SU-DHL-6 (cell line): Measurements from ENCODE around the gene AMN1.
A peak's percentile ranks its signal among the peaks of the same experiment; 100 is the strongest.

Experiments
- H2AFZ ChIP-seq: fragments of 200-600 bp; sonication (generic); 2 replicates; pipeline ENCODE4 v1.6.1; 2014; ENCODE audit warnings: low read depth, mild to moderate bottlenecking, moderate library complexity, mixed read lengths, antibody characterized with exemption, low read length; ENCODE audit not compliant: severe bottlenecking
- H3F3A ChIP-seq: fragments of 200-600 bp; shearing (Covaris generic); 2 replicates; pipeline ENCODE4 v1.6.0; 2016; ENCODE audit warnings: antibody characterized with exemption, mild to moderate bottlenecking; ENCODE audit not compliant: insufficient read depth
- H3K27ac ChIP-seq: fragments of 200-600 bp; sonication (generic); 2 replicates; pipeline ENCODE4 v1.5.1; 2016; ENCODE audit warnings: low read depth, mild to moderate bottlenecking, low read length, moderate library complexity, mixed read lengths
- H3K27me3 ChIP-seq: fragments of 200-600 bp; sonication (generic), shearing (Covaris generic); 2 replicates; pipeline ENCODE4 v1.6.0; 2014; ENCODE audit warnings: mild to moderate bottlenecking, low read length
- H3K36me3 ChIP-seq: fragments of 200-600 bp; sonication (generic); 2 replicates; pipeline ENCODE4 v1.6.1; 2014; ENCODE audit warnings: mild to moderate bottlenecking, low read length, mixed read lengths
- H3K4me2 ChIP-seq: fragments of 300-600, 200-600 bp; shearing (Covaris generic), sonication (generic); 2 replicates; pipeline ENCODE4 v1.6.0; 2014; ENCODE audit warnings: low read length, low read depth, mild to moderate bottlenecking; ENCODE audit not compliant: poor library complexity, severe bottlenecking
- H3K4me3 ChIP-seq: fragments of 200-600 bp; sonication (generic); 2 replicates; pipeline ENCODE4 v1.5.1; 2014; ENCODE audit warnings: antibody characterized with exemption, low read length, mild to moderate bottlenecking, mixed read lengths; ENCODE audit not compliant: insufficient read depth, poor library complexity, severe bottlenecking
- H3K79me2 ChIP-seq: fragments of 200-600 bp; sonication (generic); 2 replicates; pipeline ENCODE4 v1.6.1; 2014; ENCODE audit warnings: mild to moderate bottlenecking, low read length, moderate library complexity; ENCODE audit not compliant: insufficient read depth
- H3K9ac ChIP-seq: fragments of 200-600 bp; sonication (generic); 2 replicates; pipeline ENCODE4 v1.7.0; 2014; ENCODE audit warnings: mild to moderate bottlenecking, low read length
- H3K9me2 ChIP-seq: fragments of 200-600 bp; sonication (generic); replicated peaks from 2 replicates; pipeline ENCODE4 v1.6.1; 2014; ENCODE audit warnings: low read length; ENCODE audit not compliant: insufficient read depth
- H3K9me3 ChIP-seq: fragments of 200-600 bp; sonication (generic); 2 replicates; pipeline ENCODE4 v1.6.1; 2014; ENCODE audit warnings: low read length, mixed read lengths; ENCODE audit not compliant: insufficient read depth
- H4K20me1 ChIP-seq: fragments of 200-600 bp; sonication (generic); 2 replicates; pipeline ENCODE4 v1.6.1; 2014; ENCODE audit warnings: low read depth, mild to moderate bottlenecking, antibody characterized with exemption, low read length, moderate library complexity, mixed read lengths
- EZH2phosphoT487 ChIP-seq: fragments of 200-600 bp; sonication (generic), shearing (Covaris generic); conservative IDR thresholded peaks from 2 replicates; pipeline ENCODE4 v1.6.1; 2018; ENCODE audit warnings: mild to moderate bottlenecking, antibody characterized with exemption, low read length, moderate library complexity, mixed read lengths
- TF ChIP-seq, protein P1 (sequence below): fragments of 200-600 bp; sonication (generic); IDR thresholded peaks from one replicate; pipeline ENCODE4 v1.5.1; 2017; ENCODE audit warnings: antibody characterized with exemption, mild to moderate bottlenecking, low read length, moderate library complexity; ENCODE audit not compliant: insufficient read depth, poor library complexity, severe bottlenecking

AMN1 gene

DNA sequence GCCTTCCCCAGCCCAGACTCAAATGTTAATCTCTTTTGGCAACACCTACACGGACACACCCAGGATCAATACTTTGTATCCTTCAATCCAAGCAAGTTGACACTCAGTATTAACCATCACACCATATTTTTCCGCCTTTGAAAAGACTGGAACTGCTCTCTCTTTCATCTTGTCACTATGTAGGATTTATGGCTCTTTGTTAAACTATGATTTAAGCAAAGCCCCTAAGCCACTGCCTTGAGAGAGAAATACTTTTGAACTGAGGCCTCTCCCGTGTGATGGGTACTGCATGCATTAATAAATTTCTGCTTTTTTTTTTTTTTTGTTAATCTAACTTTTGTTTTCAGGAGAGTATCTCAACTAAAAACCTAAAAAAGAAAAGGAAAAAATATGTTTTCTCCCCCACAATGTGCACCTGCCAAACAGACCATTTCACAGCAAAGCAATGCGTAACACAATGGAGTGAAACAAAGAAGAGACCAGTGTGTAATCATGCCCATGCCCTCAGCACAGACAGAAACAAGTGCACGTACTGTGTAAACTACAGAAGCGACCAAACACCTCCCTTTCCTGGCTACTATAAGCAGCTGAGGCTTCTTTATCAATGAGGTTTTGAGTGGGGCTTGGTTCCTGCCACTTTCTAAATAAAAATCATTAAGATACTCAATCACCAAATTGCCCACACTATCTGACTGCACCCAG, 97.6 kb downstream of the AMN1 start:
- no peaks in the 10 kb centered on the region for H3K9me2 ChIP-seq
- no peaks in the 10 kb centered on the region for H3K27me3 ChIP-seq
- no peak overlapping the region for H3K27ac ChIP-seq
- TF ChIP-seq, protein P1, sequence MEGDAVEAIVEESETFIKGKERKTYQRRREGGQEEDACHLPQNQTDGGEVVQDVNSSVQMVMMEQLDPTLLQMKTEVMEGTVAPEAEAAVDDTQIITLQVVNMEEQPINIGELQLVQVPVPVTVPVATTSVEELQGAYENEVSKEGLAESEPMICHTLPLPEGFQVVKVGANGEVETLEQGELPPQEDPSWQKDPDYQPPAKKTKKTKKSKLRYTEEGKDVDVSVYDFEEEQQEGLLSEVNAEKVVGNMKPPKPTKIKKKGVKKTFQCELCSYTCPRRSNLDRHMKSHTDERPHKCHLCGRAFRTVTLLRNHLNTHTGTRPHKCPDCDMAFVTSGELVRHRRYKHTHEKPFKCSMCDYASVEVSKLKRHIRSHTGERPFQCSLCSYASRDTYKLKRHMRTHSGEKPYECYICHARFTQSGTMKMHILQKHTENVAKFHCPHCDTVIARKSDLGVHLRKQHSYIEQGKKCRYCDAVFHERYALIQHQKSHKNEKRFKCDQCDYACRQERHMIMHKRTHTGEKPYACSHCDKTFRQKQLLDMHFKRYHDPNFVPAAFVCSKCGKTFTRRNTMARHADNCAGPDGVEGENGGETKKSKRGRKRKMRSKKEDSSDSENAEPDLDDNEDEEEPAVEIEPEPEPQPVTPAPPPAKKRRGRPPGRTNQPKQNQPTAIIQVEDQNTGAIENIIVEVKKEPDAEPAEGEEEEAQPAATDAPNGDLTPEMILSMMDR: no peak
- TF ChIP-seq EZH2phosphoT487: no peak
- H3K36me3 ChIP-seq: no peaks in the 10 kb centered on the region
- H3K79me2 ChIP-seq: no peaks in the 10 kb centered on the region
- no peaks in the 10 kb centered on the region for H3K9me3 ChIP-seq
- peaks cover 17% of the 10 kb centered on the region; the same call in 1 of the 2 replicates for H3F3A ChIP-seq
- H2AFZ ChIP-seq: peak overlapping the region; percentile 19
- H3K9ac ChIP-seq: no peak overlapping the region
- H4K20me1 ChIP-seq: no peaks in the 10 kb centered on the region
- no peak overlapping the region for H3K4me3 ChIP-seq
- no peak overlapping the region for H3K4me2 ChIP-seq

DNA sequence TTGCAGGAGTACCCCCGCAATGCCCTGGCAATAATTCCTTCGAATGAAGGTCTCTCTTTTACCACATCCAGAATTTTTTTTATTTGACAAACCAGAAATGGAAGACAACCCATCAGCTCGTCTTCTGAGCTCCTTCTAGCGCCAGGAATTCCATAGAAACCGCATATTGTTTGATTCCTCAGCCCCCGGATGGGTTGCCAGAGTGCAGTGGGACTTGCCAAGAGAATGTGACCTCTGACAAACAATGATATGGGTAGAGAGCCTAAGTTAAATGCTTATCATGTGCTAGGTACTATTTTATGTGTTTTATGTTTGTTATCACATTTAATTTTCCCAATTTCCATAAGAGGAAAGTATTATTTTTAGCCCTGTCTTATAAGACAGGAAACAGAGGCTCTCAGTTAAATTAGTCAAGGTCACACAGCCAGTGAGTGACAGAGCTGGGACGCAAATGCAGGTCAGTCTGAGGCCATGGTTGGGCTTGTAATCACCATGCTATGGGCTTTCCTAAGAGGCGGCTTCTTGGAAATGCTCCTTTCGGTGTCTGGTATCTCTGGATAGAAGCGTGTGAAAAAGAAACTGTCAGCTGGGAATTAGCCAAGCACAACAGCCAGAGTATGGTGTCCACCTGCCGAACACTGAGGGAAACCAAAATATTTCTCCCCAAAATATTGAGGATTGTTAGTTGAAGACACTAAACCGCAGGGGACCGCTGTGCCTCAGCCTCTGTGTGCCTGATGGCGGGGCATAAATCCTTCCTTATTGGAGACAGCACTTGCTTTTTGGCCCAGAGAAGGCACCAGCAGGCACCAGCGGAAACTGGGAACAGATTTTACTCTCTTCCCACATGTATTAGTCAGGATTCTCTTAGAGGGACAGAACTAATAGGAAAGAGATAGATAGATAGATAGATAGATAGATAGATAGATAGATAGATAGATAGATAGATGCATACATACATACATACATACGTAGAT, 98.8 kb downstream of the AMN1 start:
- peaks cover 9% of the 10 kb centered on the region; the same call in 1 of the 2 replicates for H3F3A ChIP-seq
- no peak overlapping the region for H3K4me2 ChIP-seq
- no peaks in the 10 kb centered on the region for H3K79me2 ChIP-seq
- no peaks in the 10 kb centered on the region for H3K9me2 ChIP-seq
- no peaks in the 10 kb centered on the region for H3K9me3 ChIP-seq
- no peaks in the 10 kb centered on the region for H4K20me1 ChIP-seq
- H3K4me3 ChIP-seq: no peak overlapping the region
- H2AFZ ChIP-seq: no peak overlapping the region
- TF ChIP-seq EZH2phosphoT487: no peak
- TF ChIP-seq, protein P1: no peak
- H3K27ac ChIP-seq: no peak overlapping the region
- H3K27me3 ChIP-seq: no peaks in the 10 kb centered on the region
- H3K9ac ChIP-seq: no peak overlapping the region
- no peaks in the 10 kb centered on the region for H3K36me3 ChIP-seq

DNA sequence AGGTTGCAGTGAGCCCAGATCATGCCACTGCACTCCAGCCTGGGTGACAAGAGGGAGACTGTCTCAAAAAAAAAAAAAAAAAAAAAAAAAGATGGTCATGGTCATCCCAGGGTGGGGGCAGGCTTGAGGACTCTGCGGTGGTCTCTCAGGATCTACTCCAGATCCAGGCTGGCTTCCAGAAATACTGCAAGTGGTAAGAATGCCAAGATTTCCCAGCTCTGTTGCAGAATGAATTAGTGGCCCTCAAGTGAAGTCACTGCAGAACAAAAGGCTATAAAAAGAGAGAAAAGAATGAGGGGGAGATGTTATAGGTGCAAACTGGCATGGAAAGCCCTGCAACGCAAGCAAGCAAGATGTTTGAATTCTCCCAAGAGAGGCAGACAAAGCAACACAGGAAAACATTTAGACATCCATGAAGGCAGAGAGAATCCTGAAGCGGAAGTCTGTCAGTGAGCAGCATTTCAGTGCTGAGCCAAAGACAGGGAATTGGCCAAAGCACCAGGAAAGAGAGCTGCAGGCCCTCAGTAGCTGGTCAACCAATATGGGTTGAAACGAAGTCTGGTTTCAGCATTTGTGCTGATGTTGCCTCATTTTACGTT, 101.3 kb downstream of the AMN1 start:
- TF ChIP-seq EZH2phosphoT487: no peak
- TF ChIP-seq, protein P1: no peak
- no peak overlapping the region for H2AFZ ChIP-seq

More for the DNA sequence above, 101.3 kb downstream of the AMN1 start:
- no peaks in the 10 kb centered on the region for H4K20me1 ChIP-seq
- H3K9me3 ChIP-seq: no peaks in the 10 kb centered on the region
- no peaks in the 10 kb centered on the region for H3K79me2 ChIP-seq
- peaks cover 6% of the 10 kb centered on the region; the same call in 1 of the 2 replicates for H3F3A ChIP-seq
- H3K9ac ChIP-seq: no peak overlapping the region
- H3K9me2 ChIP-seq: no peaks in the 10 kb centered on the region
- H3K4me2 ChIP-seq: no peak overlapping the region
- no peaks in the 10 kb centered on the region for H3K27me3 ChIP-seq
- H3K36me3 ChIP-seq: no peaks in the 10 kb centered on the region
- no peak overlapping the region for H3K4me3 ChIP-seq
- H3K27ac ChIP-seq: no peak overlapping the region
